GM19463 (cell line): ENCODE measurements around the gene GLB1L2.

Experiments used
- ATAC-seq: cut with Tn5 transposase; IDR thresholded peaks from one replicate; pipeline ENCODE4 v1.9.1; 2021; ENCODE audit warnings: mild to moderate bottlenecking, moderate library complexity; ENCODE audit not compliant: unreplicated experiment

Gene GLB1L2

GRCh38 chr11:134365011-134365925, 33.5 kb downstream of the GLB1L2 start:
- ATAC-seq: no peak

GRCh38 chr11:134366254-134366653, 34.5 kb downstream of the GLB1L2 start:
- no peak for ATAC-seq

- ATAC-seq: no peak
Observed at GRCh38 chr11:134367781-134368180, 36.0 kb downstream of the GLB1L2 start.

GRCh38 chr11:134369656-134370525, 38.1 kb downstream of the GLB1L2 start:
- no peak for ATAC-seq

GRCh38 chr11:134370526-134371435, 39.0 kb downstream of the GLB1L2 start:
- ATAC-seq: no peak

- no peak for ATAC-seq
Observed at GRCh38 chr11:134371436-134372185, 39.8 kb downstream of the GLB1L2 start.

- ATAC-seq: no peak
Observed at GRCh38 chr11:134372536-134372935, 40.7 kb downstream of the GLB1L2 start.

- ATAC-seq: no peak
Observed at GRCh38 chr11:134372961-134373360, 41.2 kb downstream of the GLB1L2 start.

GRCh38 chr11:134373591-134374052, 41.8 kb downstream of the GLB1L2 start:
- no peak for ATAC-seq

GRCh38 chr11:134374171-134374570, 42.4 kb downstream of the GLB1L2 start:
- no peak for ATAC-seq

GRCh38 chr11:134374891-134375550, 43.2 kb downstream of the GLB1L2 start:
- ATAC-seq: no peak

GRCh38 chr11:134376150-134376921, 44.5 kb downstream of the GLB1L2 start:
- no peak for ATAC-seq

GRCh38 chr11:134377876-134378275, 46.1 kb downstream of the GLB1L2 start:
- no peak for ATAC-seq

GRCh38 chr11:134379241-134379640, 47.5 kb downstream of the GLB1L2 start:
- ATAC-seq: no peak

GRCh38 chr11:134380229-134380628, 48.4 kb downstream of the GLB1L2 start:
- no peak for ATAC-seq

GRCh38 chr11:134380785-134381184, 49.0 kb downstream of the GLB1L2 start:
- no peak for ATAC-seq

- ATAC-seq: no peak
Observed at GRCh38 chr11:134382257-134382656, 50.5 kb downstream of the GLB1L2 start.

- no peak for ATAC-seq
Observed at GRCh38 chr11:134382830-134383229, 51.0 kb downstream of the GLB1L2 start.
